Activated naive CD4-positive, alpha-beta T cell treated with anti-CD3 and anti-CD28 coated beads, Interleukin-2, amount 10 ng/mL, durations not matched to agents 7 days and 5 days (primary cell): Measurements from ENCODE around the gene NOTCH3.
A peak's percentile ranks its signal among the peaks of the same experiment; 100 is the strongest.

Experiments
- CTCF ChIA-PET: fragments of 350-600 bp; sonication (Branson Sonifier 250); formaldehyde crosslinking; loops from one replicate; lab custom pipeline; 2021; ENCODE audit warnings: antibody characterized with exemption; lab: Charles Lee
- DNase-seq: peaks from one replicate; pipeline ENCODE4 v3.0.0-alpha.2; 2020
- H3K27ac Mint-ChIP-seq: one replicate; pipeline ENCODE4 v1.8.0; 2021; ENCODE audit warnings: mild to moderate bottlenecking, moderate library complexity, mixed read lengths
- H3K27me3 Mint-ChIP-seq: one replicate; pipeline ENCODE4 v1.8.0; 2021; ENCODE audit warnings: mild to moderate bottlenecking, mixed read lengths
- H3K36me3 Mint-ChIP-seq: one replicate; pipeline ENCODE4 v1.8.0; 2021; ENCODE audit warnings: mixed read lengths
- H3K4me1 Mint-ChIP-seq: one replicate; pipeline ENCODE4 v1.8.0; 2021; ENCODE audit warnings: mixed read lengths
- H3K4me3 Mint-ChIP-seq: one replicate; pipeline ENCODE4 v1.8.0; 2021; ENCODE audit warnings: mild to moderate bottlenecking, moderate library complexity, mixed read lengths
- H3K9me3 Mint-ChIP-seq: one replicate; pipeline ENCODE4 v1.8.0; 2021; ENCODE audit warnings: mixed read lengths

The NOTCH3 gene

GRCh38 chr19:15123900-15124299 is 76.9 kb downstream of the NOTCH3 start:
- CTCF ChIA-PET: interaction anchor here (1.1 to 2.7 kb wide), 3 partner anchors 22 to 32 kb away, joined by 3 to 9 read pairs (median 5); no protein-coding TSS in a partner anchor
- Mint-ChIP-seq H3K36me3 (peaks cover 33% of the 10 kb centered on the region), H3K27me3 (no peaks in the 10 kb centered on the region), H3K4me1 (peaks cover 28% of the 10 kb centered on the region), H3K9me3 (no peaks in the 10 kb centered on the region), H3K4me3 (peak overlapping the region; percentile 83), H3K27ac (peak overlapping the region; percentile 96)
- DNase-seq: no peak

GRCh38 chr19:15123031-15123890 is 77.5 kb downstream of the NOTCH3 start:
- Mint-ChIP-seq H3K27me3 (no peaks in the 10 kb centered on the region), H3K36me3 (peaks cover 39% of the 10 kb centered on the region), H3K4me1 (peaks cover 25% of the 10 kb centered on the region), H3K9me3 (no peaks in the 10 kb centered on the region), H3K4me3 (peak overlapping the region; percentile 83), H3K27ac (no peak overlapping the region)
- CTCF ChIA-PET: interaction anchor here (2.7 kb wide), 1 partner anchor 21 kb away, joined by 9 read pairs; no protein-coding TSS in a partner anchor
- DNase-seq: no peak

- Mint-ChIP-seq H3K9me3 (no peaks in the 10 kb centered on the region), H3K27me3 (no peaks in the 10 kb centered on the region), H3K27ac (no peak overlapping the region), H3K36me3 (peaks cover 46% of the 10 kb centered on the region), H3K4me1 (peaks cover 25% of the 10 kb centered on the region), H3K4me3 (no peak overlapping the region)
- no peak for DNase-seq
- CTCF ChIA-PET: interaction anchor here (2.7 kb wide), 1 partner anchor 21 kb away, joined by 9 read pairs; no protein-coding TSS in a partner anchor
Observed at GRCh38 chr19:15122331-15123030, 78.3 kb downstream of the NOTCH3 start.

- CTCF ChIA-PET: interaction anchor here (2.1 kb wide), 1 partner anchor 19 kb away, joined by 9 read pairs; no protein-coding TSS in a partner anchor
- Mint-ChIP-seq H3K36me3 (peaks cover 53% of the 10 kb centered on the region), H3K4me3 (no peak overlapping the region), H3K4me1 (peaks cover 15% of the 10 kb centered on the region), H3K27me3 (no peaks in the 10 kb centered on the region), H3K27ac (no peak overlapping the region), H3K9me3 (no peaks in the 10 kb centered on the region)
- DNase-seq: no peak
Observed at GRCh38 chr19:15120135-15121026, 80.4 kb downstream of the NOTCH3 start.

- no peak for DNase-seq
- H3K27me3 Mint-ChIP-seq: no peaks in the 10 kb centered on the region
- H3K9me3 Mint-ChIP-seq: no peaks in the 10 kb centered on the region
- peaks cover 6% of the 10 kb centered on the region for H3K4me1 Mint-ChIP-seq
- CTCF ChIA-PET: interaction anchor here (2.1 kb wide), 1 partner anchor 18 kb away, joined by 9 read pairs; no protein-coding TSS in a partner anchor
- H3K27ac Mint-ChIP-seq: no peak overlapping the region
- no peak overlapping the region for H3K4me3 Mint-ChIP-seq
- peaks cover 51% of the 10 kb centered on the region for H3K36me3 Mint-ChIP-seq
Observed at GRCh38 chr19:15118789-15119494, 81.9 kb downstream of the NOTCH3 start.

GRCh38 chr19:15118248-15118647 is 82.5 kb downstream of the NOTCH3 start:
- H3K36me3 Mint-ChIP-seq: peaks cover 50% of the 10 kb centered on the region
- H3K9me3 Mint-ChIP-seq: no peaks in the 10 kb centered on the region
- H3K4me1 Mint-ChIP-seq: no peaks in the 10 kb centered on the region
- no peak overlapping the region for H3K4me3 Mint-ChIP-seq
- H3K27me3 Mint-ChIP-seq: no peaks in the 10 kb centered on the region
- CTCF ChIA-PET: no interaction called here
- no peak overlapping the region for H3K27ac Mint-ChIP-seq
- no peak for DNase-seq

- Mint-ChIP-seq H3K4me3 (no peak overlapping the region), H3K27me3 (no peaks in the 10 kb centered on the region), H3K27ac (no peak overlapping the region), H3K36me3 (peaks cover 44% of the 10 kb centered on the region), H3K9me3 (no peaks in the 10 kb centered on the region), H3K4me1 (no peaks in the 10 kb centered on the region)
- CTCF ChIA-PET: no interaction called here
- no peak for DNase-seq
Observed at GRCh38 chr19:15116856-15117255, 83.9 kb downstream of the NOTCH3 start.

GRCh38 chr19:15115762-15116615 is 84.8 kb downstream of the NOTCH3 start:
- no peaks in the 10 kb centered on the region for H3K9me3 Mint-ChIP-seq
- H3K27me3 Mint-ChIP-seq: no peaks in the 10 kb centered on the region
- no peaks in the 10 kb centered on the region for H3K4me1 Mint-ChIP-seq
- peaks cover 41% of the 10 kb centered on the region for H3K36me3 Mint-ChIP-seq
- CTCF ChIA-PET: no interaction called here
- no peak overlapping the region for H3K4me3 Mint-ChIP-seq
- no peak for DNase-seq
- H3K27ac Mint-ChIP-seq: no peak overlapping the region

GRCh38 chr19:15115080-15115479 is 85.7 kb downstream of the NOTCH3 start:
- Mint-ChIP-seq H3K27me3 (no peaks in the 10 kb centered on the region), H3K36me3 (peaks cover 33% of the 10 kb centered on the region), H3K4me3 (no peak overlapping the region), H3K4me1 (no peaks in the 10 kb centered on the region), H3K27ac (no peak overlapping the region), H3K9me3 (no peaks in the 10 kb centered on the region)
- CTCF ChIA-PET: no interaction called here
- no peak for DNase-seq

- DNase-seq: no peak
- H3K36me3 Mint-ChIP-seq: peaks cover 25% of the 10 kb centered on the region
- no peak overlapping the region for H3K27ac Mint-ChIP-seq
- H3K4me3 Mint-ChIP-seq: no peak overlapping the region
- H3K27me3 Mint-ChIP-seq: peaks cover 5% of the 10 kb centered on the region
- CTCF ChIA-PET: no interaction called here
- no peaks in the 10 kb centered on the region for H3K9me3 Mint-ChIP-seq
- H3K4me1 Mint-ChIP-seq: no peaks in the 10 kb centered on the region
Observed at GRCh38 chr19:15114153-15114540, 86.6 kb downstream of the NOTCH3 start.

- Mint-ChIP-seq H3K27me3 (peaks cover 11% of the 10 kb centered on the region), H3K36me3 (peaks cover 19% of the 10 kb centered on the region), H3K4me1 (no peaks in the 10 kb centered on the region), H3K4me3 (no peak overlapping the region), H3K27ac (no peak overlapping the region), H3K9me3 (no peaks in the 10 kb centered on the region)
- DNase-seq: no peak
- CTCF ChIA-PET: interaction anchor here (1.8 kb wide), 1 partner anchor 12 kb away, joined by 12 read pairs; no protein-coding TSS in a partner anchor
Observed at GRCh38 chr19:15113245-15114152, 87.3 kb downstream of the NOTCH3 start.

GRCh38 chr19:15112385-15112784 is 88.4 kb downstream of the NOTCH3 start:
- H3K9me3 Mint-ChIP-seq: no peaks in the 10 kb centered on the region
- no peak for DNase-seq
- H3K4me3 Mint-ChIP-seq: no peak overlapping the region
- H3K27ac Mint-ChIP-seq: no peak overlapping the region
- peaks cover 5% of the 10 kb centered on the region for H3K4me1 Mint-ChIP-seq
- H3K36me3 Mint-ChIP-seq: peaks cover 10% of the 10 kb centered on the region
- H3K27me3 Mint-ChIP-seq: peaks cover 22% of the 10 kb centered on the region
- CTCF ChIA-PET: interaction anchor here (1.8 kb wide), 1 partner anchor 11 kb away, joined by 12 read pairs; no protein-coding TSS in a partner anchor
